NT2/D1 (cell line): Measurements from ENCODE around the gene PBX1.

Experiments used
- DNase-seq: peaks from one replicate; pipeline ENCODE4 v3.0.0-alpha.2; 2011; ENCODE audit warnings: low read depth, low spot score
- H3K27me3 ChIP-seq: 2 replicates; pipeline ENCODE4 v1.6.0; 2011; ENCODE audit warnings: mild to moderate bottlenecking; ENCODE audit not compliant: insufficient read length, insufficient read depth
- H3K36me3 ChIP-seq: 2 replicates; pipeline ENCODE4 v1.6.1; 2011; ENCODE audit warnings: mild to moderate bottlenecking, low read length, mixed read lengths; ENCODE audit not compliant: insufficient read depth, insufficient read length
- H3K4me1 ChIP-seq: 2 replicates; pipeline ENCODE4 v1.5.1; 2011; ENCODE audit not compliant: insufficient read depth, insufficient read length
- H3K4me3 ChIP-seq: 2 replicates; pipeline ENCODE4 v1.5.1; 2011; ENCODE audit warnings: low read depth; ENCODE audit not compliant: insufficient read length
- H3K9ac ChIP-seq: 2 replicates; pipeline ENCODE4 v1.6.0; 2011; ENCODE audit warnings: low read depth; ENCODE audit not compliant: insufficient read length
- H3K9me3 ChIP-seq: 2 replicates; pipeline ENCODE4 v1.5.1; 2011; ENCODE audit warnings: mild to moderate bottlenecking, low read length; ENCODE audit not compliant: insufficient read depth
- SUZ12 ChIP-seq: IDR thresholded peaks from 2 replicates; pipeline ENCODE4 v1.6.1; 2011; ENCODE audit not compliant: insufficient read length, insufficient read depth; ENCODE audit errors: extremely low read depth
- YY1 ChIP-seq: IDR thresholded peaks from 2 replicates; pipeline ENCODE4 v1.6.1; 2011; ENCODE audit not compliant: insufficient read length, insufficient read depth
- ZNF274 ChIP-seq: IDR thresholded peaks from 2 replicates; pipeline ENCODE4 v1.6.1; 2011; ENCODE audit warnings: mild to moderate bottlenecking, low read depth, low read length

The PBX1 gene

DNA sequence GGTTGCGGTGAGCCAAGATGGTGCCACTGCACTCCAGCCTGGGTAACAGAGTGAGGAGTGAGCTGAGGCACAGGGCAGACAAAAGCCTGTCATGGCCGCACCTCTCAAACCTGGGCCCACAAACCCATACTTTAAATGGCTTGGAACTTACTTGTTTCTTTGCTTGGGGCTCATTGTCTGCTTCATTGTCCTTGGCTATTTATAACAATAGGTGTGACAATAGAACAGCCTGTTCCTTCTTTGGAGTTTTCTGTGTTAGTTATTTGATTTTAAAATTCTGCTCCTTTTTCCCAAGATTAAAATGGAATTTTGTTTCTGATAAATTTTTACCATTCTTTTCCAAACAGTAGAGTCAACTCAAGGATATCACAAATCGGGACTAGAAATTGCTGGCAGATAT lies 94.7 kb downstream of the PBX1 start:
- Histone ChIP-seq H3K4me3 (no peak overlapping the region), H3K27me3 (no peaks in the 10 kb centered on the region), H3K9me3 (no peaks in the 10 kb centered on the region), H3K9ac (no peak overlapping the region), H3K4me1 (peaks cover 5% of the 10 kb centered on the region), H3K36me3 (no peaks in the 10 kb centered on the region)
- DNase-seq: no peak
- TF ChIP-seq SUZ12: no peak
- no peak for TF ChIP-seq YY1
- TF ChIP-seq ZNF274: no peak

DNA sequence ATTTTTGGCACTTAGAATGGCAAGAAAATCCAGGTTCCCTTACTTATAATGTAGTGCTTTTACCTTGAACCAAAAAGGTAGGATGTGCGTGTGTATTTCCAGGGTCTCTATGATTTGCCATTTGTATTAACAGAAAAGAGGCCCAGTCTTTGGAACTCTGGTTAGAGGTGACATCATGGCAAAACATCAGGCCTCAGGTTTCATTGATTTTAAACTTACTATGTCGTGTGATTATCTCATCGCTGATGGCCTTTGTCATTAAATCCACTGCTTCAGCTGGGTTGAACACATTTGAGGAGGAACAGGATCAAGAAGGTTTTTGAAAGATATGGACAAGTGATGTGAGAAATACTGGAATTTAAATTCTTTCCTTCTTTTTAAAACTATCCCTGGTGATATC lies 95.2 kb downstream of the PBX1 start:
- Histone ChIP-seq H3K9me3 (no peaks in the 10 kb centered on the region), H3K27me3 (no peaks in the 10 kb centered on the region), H3K4me1 (peaks cover 5% of the 10 kb centered on the region), H3K36me3 (no peaks in the 10 kb centered on the region), H3K9ac (no peak overlapping the region), H3K4me3 (no peak overlapping the region)
- TF ChIP-seq SUZ12: no peak
- no peak for TF ChIP-seq YY1
- TF ChIP-seq ZNF274: no peak
- no peak for DNase-seq

DNA sequence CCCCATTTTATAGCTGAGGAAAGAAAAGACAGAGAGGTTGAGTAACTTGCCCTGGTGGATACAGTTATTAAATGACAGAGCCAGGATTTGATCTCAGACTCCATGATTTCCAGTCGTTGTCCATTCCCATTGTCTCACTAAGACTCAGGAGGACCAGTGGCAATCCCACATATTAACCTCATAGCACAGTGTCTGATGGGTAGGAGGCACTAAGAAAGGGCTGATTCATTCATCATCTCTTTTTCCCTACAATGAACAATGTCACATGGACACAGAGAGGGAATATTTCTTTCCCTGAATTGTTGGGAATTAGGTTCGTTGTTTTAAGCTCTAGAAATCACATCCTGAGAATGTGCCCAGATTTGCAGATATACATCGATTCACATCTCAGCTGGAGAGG lies 99.9 kb downstream of the PBX1 start:
- Histone ChIP-seq H3K27me3 (no peaks in the 10 kb centered on the region), H3K4me1 (no peaks in the 10 kb centered on the region), H3K9ac (no peak overlapping the region), H3K36me3 (no peaks in the 10 kb centered on the region), H3K4me3 (no peak overlapping the region), H3K9me3 (no peaks in the 10 kb centered on the region)
- TF ChIP-seq YY1 (no peak), SUZ12 (no peak), ZNF274 (no peak)
- DNase-seq: no peak

DNA sequence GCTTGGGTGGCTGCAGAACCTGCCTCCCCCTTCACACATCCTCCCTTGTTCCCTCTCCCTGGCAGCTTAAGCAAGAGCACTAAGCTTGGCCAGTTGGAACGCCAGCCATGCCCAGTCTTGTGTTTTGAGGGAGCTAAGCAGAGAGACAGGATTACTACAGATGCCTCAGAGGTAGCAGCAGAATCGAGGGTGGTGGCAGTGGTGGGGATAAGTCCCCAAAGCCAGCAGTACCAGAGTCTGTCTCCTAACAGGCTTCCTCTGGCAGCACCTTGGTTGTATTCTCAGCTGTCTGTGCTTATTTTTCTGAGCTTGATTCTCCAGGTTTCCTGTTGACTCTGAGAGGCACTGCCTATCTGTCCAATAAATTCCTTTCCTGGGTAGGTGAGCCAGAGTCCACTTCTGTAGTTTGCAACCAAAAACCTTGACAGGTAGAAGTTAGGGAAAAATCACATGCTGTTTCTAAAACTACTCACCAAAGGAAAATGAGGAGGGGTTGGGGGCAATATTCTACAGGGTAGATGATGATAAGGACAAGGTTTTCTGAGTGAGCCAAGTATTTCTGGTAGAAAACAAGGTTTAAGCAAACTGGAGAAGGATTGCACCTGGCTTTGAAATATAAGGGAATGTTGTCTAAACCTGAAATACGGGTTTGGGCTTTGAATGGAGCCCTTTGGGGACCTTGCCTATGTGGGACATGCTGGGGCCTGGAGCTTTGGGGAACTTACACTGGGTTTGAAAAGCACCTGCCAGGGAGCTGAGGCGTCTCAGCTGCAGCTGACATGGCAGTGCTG lies 100.8 kb downstream of the PBX1 start:
- Histone ChIP-seq H3K36me3 (no peaks in the 10 kb centered on the region), H3K4me1 (no peaks in the 10 kb centered on the region), H3K4me3 (no peak overlapping the region), H3K27me3 (no peaks in the 10 kb centered on the region), H3K9ac (no peak overlapping the region), H3K9me3 (no peaks in the 10 kb centered on the region)
- no peak for TF ChIP-seq YY1
- no peak for TF ChIP-seq SUZ12
- TF ChIP-seq ZNF274: no peak
- no peak for DNase-seq

DNA sequence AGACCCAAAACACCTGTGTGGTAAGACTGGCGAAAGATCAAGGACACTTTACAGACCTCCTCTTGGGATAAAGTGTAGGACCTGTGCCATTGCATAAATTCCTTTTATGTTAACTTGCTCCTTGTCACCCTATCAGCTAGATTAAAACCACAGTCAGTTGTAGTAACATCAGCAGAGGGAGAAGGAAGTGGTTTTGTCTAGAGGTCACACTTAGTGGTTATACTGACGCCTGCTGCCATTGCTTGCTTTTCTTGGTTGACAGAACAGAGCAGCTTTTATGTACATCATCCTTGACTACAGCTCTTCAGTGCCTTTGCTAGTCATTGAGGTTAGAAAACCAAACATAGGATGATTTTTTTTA lies 101.4 kb downstream of the PBX1 start:
- TF ChIP-seq YY1 (no peak), SUZ12 (no peak), ZNF274 (no peak)
- H3K4me3 ChIP-seq: no peak overlapping the region
- H3K36me3 ChIP-seq: no peaks in the 10 kb centered on the region
- H3K9me3 ChIP-seq: no peaks in the 10 kb centered on the region
- H3K27me3 ChIP-seq: no peaks in the 10 kb centered on the region
- H3K9ac ChIP-seq: no peak overlapping the region
- H3K4me1 ChIP-seq: no peaks in the 10 kb centered on the region
- DNase-seq: no peak

DNA sequence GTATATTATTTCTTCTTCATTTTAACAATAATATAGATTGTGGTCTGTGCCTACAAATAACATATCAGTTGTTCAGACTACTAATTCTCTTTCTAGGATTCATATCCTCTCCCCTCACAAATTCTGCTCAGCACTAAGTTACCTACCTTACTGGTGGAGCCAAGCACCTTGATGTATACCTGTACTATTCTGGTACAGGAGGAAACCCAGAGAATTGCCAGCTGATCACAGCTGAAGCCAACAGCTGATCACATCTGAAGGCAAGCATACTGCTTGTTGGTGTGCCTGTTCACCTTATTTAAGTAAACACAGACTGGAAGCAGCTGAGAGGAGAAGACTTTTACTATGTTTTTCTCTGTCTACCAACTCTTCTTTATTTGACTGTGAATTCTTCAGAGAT lies 101.8 kb downstream of the PBX1 start:
- no peaks in the 10 kb centered on the region for H3K9me3 ChIP-seq
- TF ChIP-seq SUZ12: no peak
- no peak for TF ChIP-seq ZNF274
- no peak for TF ChIP-seq YY1
- H3K4me1 ChIP-seq: no peaks in the 10 kb centered on the region
- no peak overlapping the region for H3K9ac ChIP-seq
- H3K36me3 ChIP-seq: no peaks in the 10 kb centered on the region
- no peak for DNase-seq
- no peaks in the 10 kb centered on the region for H3K27me3 ChIP-seq
- no peak overlapping the region for H3K4me3 ChIP-seq

DNA sequence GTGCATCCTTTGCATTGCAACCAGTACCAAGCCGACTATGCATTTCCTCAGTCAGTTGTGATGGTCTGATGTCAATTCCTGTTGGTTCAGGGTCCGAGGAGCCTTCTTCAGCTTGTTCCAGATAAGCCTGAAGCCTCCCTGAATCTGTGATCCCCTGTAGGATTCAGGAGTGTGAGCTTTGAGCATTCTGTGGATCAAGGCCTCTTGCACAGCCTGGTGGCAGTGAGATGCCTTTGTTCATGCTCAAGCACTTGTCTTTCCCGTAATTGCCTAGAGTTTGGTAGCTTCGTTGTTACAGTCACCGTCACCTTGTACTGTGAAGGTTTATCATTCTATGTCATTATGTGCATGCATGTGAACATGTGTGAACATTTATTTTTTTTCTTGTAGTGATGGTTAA lies 103.5 kb downstream of the PBX1 start:
- Histone ChIP-seq H3K4me3 (no peak overlapping the region), H3K27me3 (no peaks in the 10 kb centered on the region), H3K9ac (no peak overlapping the region)

More for the DNA sequence above, 103.5 kb downstream of the PBX1 start:
- DNase-seq: no peak
- no peaks in the 10 kb centered on the region for H3K4me1 ChIP-seq
- no peaks in the 10 kb centered on the region for H3K9me3 ChIP-seq
- H3K36me3 ChIP-seq: no peaks in the 10 kb centered on the region
- no peak for TF ChIP-seq ZNF274
- no peak for TF ChIP-seq SUZ12
- no peak for TF ChIP-seq YY1
